Measurements from ENCODE around the gene TBL1XR1.
"Not testable (repeated sequence)": the region's sequence is repeated elsewhere in the genome, so short reads cannot be mapped to it uniquely, and the experiment has no call there.

TBL1XR1 gene

DNA sequence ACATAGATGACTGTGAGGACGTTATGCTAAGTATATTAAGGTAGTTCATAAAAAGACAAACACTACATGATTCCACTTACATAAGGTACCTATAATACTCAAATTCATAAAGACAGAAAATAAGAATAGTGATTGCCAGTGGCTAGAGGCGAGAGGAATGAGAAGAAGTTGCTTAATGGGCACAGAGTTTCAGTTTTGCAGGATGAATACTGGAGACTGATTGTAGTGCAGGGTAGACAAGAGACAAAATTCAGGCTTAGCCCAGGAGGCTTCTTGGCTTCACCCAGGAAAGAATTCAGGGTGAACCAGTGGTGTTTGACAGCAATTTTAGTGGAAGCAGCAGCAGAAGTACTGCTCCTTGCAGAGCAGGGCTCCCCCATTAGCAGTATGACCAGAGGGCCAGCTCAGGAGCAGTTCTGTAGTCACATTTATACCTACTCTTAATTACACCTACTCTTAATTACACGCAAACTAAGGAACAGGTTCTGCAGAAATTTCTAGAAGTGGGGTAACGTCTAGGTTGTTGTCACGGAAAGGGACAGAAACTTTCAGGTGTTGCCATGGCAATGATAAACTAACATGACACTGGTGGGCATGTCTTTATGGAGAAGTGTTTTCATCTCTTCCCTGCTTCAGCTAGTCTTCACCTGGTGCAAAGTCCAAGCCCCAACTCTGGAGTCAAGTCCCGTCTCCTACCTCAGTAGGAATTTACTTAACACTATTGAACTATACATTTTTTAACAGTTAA, 55.2 kb downstream of the TBL1XR1 start:
- Histone ChIP-seq H3K27me3 (replicated peaks; ENCODE audit: control insufficient read depth, insufficient read depth, low read length) (no peaks in the 10 kb centered on the region), H3K36me3 (ENCODE audit: control insufficient read depth, insufficient read depth, low read length) (no peaks in the 10 kb centered on the region; the same call in 1 of the 2 replicates), H3K4me3 (replicated peaks; ENCODE audit: low read depth, low read length) (no peak overlapping the region)
- no peak for DNase-seq (ENCODE audit: extremely low read depth, insufficient read length)
- TF ChIP-seq, protein P1, sequence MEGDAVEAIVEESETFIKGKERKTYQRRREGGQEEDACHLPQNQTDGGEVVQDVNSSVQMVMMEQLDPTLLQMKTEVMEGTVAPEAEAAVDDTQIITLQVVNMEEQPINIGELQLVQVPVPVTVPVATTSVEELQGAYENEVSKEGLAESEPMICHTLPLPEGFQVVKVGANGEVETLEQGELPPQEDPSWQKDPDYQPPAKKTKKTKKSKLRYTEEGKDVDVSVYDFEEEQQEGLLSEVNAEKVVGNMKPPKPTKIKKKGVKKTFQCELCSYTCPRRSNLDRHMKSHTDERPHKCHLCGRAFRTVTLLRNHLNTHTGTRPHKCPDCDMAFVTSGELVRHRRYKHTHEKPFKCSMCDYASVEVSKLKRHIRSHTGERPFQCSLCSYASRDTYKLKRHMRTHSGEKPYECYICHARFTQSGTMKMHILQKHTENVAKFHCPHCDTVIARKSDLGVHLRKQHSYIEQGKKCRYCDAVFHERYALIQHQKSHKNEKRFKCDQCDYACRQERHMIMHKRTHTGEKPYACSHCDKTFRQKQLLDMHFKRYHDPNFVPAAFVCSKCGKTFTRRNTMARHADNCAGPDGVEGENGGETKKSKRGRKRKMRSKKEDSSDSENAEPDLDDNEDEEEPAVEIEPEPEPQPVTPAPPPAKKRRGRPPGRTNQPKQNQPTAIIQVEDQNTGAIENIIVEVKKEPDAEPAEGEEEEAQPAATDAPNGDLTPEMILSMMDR (IDR thresholded peaks at IDR 0.05; ENCODE audit: insufficient read depth, low read length, poor library complexity, severe bottlenecking), result no peak

DNA sequence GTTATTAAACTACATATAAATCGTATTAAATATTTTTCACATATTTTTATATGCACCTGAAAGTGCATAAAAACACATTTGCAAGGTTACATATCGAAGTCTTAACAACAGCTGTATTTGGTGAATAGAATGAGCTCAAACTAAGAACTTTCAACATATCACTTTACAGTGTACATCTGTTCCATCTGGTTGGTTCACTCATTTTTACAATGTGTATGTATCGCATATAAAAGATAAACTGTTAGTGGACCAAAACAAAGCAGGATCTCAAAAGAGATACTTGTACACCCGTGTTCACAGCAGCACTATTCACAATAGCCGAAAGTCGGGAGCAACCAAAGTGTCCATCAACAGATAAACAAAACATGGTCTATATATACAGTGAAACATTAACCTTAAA, 55.8 kb downstream of the TBL1XR1 start:
- TF ChIP-seq, protein P1 (IDR thresholded peaks at IDR 0.05; ENCODE audit: insufficient read depth, low read length, poor library complexity, severe bottlenecking), result no peak
- Histone ChIP-seq H3K4me3 (replicated peaks; ENCODE audit: low read depth, low read length) (no peak overlapping the region), H3K27me3 (replicated peaks; ENCODE audit: control insufficient read depth, insufficient read depth, low read length) (no peaks in the 10 kb centered on the region), H3K36me3 (ENCODE audit: control insufficient read depth, insufficient read depth, low read length) (no peaks in the 10 kb centered on the region; the same call in 1 of the 2 replicates)
- no peak for DNase-seq (ENCODE audit: extremely low read depth, insufficient read length)

DNA sequence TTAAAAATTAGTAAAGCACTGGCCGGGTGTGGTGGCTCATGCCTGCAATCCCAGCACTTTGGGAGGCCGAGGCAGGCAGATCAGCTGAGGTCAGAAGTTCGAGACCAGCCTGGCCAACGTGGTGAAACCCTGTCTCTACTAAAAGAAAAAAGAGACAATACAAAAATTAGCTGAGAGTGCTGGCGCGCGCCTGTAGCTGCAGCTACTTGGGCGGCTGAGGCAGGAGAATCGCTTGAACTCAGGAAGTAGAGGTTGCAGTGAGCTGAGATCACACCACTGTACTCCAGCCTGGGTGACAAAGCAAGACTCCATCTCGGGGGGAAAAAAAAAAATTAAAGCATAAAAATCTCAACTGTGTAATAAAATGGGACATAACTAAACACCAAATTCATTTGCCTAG, 58.1 kb downstream of the TBL1XR1 start:
- DNase-seq (ENCODE audit: extremely low read depth, insufficient read length); H3K27me3 ChIP-seq (replicated peaks; ENCODE audit: control insufficient read depth, insufficient read depth, low read length); H3K4me3 ChIP-seq (replicated peaks; ENCODE audit: low read depth, low read length); H3K36me3 ChIP-seq (ENCODE audit: control insufficient read depth, insufficient read depth, low read length): not testable (repeated sequence)

DNA sequence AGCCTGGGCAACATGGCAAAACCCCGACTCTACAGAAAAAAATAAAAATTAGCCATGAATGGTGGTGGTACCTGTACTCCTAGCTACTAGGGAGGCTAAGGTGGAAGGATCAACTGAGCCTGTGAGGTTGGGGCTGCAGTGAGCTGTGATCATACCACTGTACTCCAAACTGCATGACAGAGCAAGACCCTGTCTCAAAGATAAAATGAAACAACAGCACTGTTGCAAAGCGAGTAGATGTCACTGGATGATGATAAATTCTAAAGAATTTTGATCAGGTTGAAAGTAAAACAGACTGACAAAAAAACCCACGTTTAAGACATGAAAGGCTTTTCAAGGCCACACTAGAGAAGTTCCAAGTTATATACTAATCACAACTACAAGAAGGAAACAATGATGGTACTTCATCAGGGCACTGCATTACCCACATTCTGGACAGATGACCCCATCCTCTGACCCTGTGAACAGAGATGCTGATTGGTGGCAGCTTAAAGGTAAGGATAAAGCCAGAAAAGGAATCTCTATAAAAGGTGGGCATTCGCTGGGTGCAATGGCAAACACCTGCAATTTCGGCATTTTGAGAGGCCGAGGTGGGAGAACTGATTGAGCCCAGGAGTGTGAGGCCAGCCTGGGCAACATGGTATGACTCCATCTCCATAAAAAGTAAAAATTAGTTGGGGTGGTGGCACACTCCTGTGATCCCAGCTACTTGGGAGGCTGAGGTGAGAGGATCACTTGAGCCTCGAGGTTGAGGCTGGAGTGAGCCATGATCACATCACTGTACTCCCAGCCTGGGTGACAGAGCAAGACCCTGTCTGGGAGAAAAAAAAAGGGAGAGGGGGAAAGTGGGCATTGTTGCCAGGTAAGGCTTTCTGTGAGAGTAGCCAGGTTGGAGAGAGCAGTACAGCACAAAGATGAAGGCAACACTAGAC, 59.2 kb downstream of the TBL1XR1 start:
- no peaks in the 10 kb centered on the region for H3K27me3 ChIP-seq (replicated peaks; ENCODE audit: control insufficient read depth, insufficient read depth, low read length)
- TF ChIP-seq, protein P1 (IDR thresholded peaks at IDR 0.05; ENCODE audit: insufficient read depth, low read length, poor library complexity, severe bottlenecking), result no peak
- H3K4me3 ChIP-seq (replicated peaks; ENCODE audit: low read depth, low read length), result no peak overlapping the region
- DNase-seq (ENCODE audit: extremely low read depth, insufficient read length), result no peak
- H3K36me3 ChIP-seq (ENCODE audit: control insufficient read depth, insufficient read depth, low read length), result no peaks in the 10 kb centered on the region; the same call in 1 of the 2 replicates

DNA sequence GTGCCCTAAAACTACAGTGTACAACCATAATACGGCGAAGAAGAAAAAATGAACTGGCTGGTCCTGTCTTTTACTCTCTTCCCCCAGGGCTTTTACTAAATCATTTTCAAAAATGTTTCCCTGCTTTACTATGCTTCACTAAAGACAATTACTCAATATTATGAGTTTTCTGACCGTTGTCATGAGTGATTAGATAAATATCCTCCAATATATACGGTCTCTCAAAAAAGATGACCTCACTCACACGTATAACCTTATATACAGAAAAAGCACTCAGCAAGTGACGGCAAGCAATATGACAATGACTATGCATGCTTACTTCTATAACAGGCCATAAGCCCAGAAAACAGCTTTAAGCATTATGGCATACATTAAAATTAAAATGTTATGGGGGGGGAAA, 60.5 kb downstream of the TBL1XR1 start:
- Histone ChIP-seq H3K4me3 (replicated peaks; ENCODE audit: low read depth, low read length) (no peak overlapping the region), H3K36me3 (ENCODE audit: control insufficient read depth, insufficient read depth, low read length) (no peaks in the 10 kb centered on the region; the same call in 1 of the 2 replicates), H3K27me3 (replicated peaks; ENCODE audit: control insufficient read depth, insufficient read depth, low read length) (no peaks in the 10 kb centered on the region)
- TF ChIP-seq, protein P1 (IDR thresholded peaks at IDR 0.05; ENCODE audit: insufficient read depth, low read length, poor library complexity, severe bottlenecking), result no peak
- no peak for DNase-seq (ENCODE audit: extremely low read depth, insufficient read length)

All from GM06990 (cell line).